ENCODE data around the gene PARP1. TPM values are rescaled to one million over a fixed set of nuclear protein-coding genes. Genes with fewer than 3 reads are reported as not detected.
A peak's percentile ranks its signal among the peaks of the same experiment; 100 is the strongest.

PARP1 gene
- total RNA-seq, 1 donor: 51.0 TPM

GRCh38 chr1:226384717-226385116 is 23.2 kb downstream of the PARP1 start:
- peaks cover 68% of the 10 kb centered on the region for H3K36me3 ChIP-seq (ENCODE audit: insufficient read depth, low read length)
- DNase-seq (ENCODE audit: insufficient read length, low spot score, missing footprints): no peak
- H2AFZ ChIP-seq (ENCODE audit: low read length): no peak overlapping the region

DNA sequence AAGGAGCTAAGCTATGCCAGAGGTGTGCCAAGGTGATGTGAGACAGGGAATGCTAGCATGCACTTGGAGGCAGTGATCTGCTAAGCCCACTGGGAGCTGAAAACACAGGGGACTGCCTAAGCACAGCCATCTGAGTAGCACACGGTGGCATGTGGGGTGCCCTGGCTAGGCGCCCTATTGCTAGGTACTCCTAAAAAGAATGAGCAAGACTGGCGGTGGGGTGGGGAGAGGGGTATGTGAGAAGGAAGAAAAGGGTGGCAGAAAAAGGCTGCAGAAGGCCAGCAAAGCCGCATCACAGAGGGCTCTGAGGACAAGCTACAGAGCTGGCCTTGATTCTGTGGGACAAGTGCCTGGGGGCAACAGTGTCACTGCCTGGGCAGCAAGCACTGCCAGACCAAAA is 23.9 kb downstream of the PARP1 start:
- Histone ChIP-seq H3K27me3 (ENCODE audit: insufficient read depth, low read length) (no peaks in the 10 kb centered on the region), H3K9me3 (ENCODE audit: low read depth, low read length) (no peaks in the 10 kb centered on the region), H3K27ac (ENCODE audit: low read depth, low read length) (no peak overlapping the region), H3K4me2 (ENCODE audit: insufficient read depth, low read length) (no peak overlapping the region), H3K4me1 (ENCODE audit: insufficient read depth, low read length) (no peaks in the 10 kb centered on the region), H4K20me1 (ENCODE audit: insufficient read depth, low read length) (no peaks in the 10 kb centered on the region), H3K79me2 (ENCODE audit: insufficient read depth, low read length) (no peaks in the 10 kb centered on the region), H2AFZ (ENCODE audit: low read length) (no peak overlapping the region), H3K4me3 (ENCODE audit: insufficient read depth, low read length) (no peak overlapping the region), H3K36me3 (ENCODE audit: insufficient read depth, low read length) (peaks cover 72% of the 10 kb centered on the region)
- TF ChIP-seq, protein P1, sequence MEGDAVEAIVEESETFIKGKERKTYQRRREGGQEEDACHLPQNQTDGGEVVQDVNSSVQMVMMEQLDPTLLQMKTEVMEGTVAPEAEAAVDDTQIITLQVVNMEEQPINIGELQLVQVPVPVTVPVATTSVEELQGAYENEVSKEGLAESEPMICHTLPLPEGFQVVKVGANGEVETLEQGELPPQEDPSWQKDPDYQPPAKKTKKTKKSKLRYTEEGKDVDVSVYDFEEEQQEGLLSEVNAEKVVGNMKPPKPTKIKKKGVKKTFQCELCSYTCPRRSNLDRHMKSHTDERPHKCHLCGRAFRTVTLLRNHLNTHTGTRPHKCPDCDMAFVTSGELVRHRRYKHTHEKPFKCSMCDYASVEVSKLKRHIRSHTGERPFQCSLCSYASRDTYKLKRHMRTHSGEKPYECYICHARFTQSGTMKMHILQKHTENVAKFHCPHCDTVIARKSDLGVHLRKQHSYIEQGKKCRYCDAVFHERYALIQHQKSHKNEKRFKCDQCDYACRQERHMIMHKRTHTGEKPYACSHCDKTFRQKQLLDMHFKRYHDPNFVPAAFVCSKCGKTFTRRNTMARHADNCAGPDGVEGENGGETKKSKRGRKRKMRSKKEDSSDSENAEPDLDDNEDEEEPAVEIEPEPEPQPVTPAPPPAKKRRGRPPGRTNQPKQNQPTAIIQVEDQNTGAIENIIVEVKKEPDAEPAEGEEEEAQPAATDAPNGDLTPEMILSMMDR (IDR thresholded peaks at IDR 0.05; ENCODE audit: extremely low read depth, low read depth, low read length): no peak
- DNase-seq (ENCODE audit: insufficient read length, low spot score, missing footprints): peak; percentile 58

More at GRCh38 chr1:226384717-226385116, 23.2 kb downstream of the PARP1 start:
- Histone ChIP-seq H3K9me3 (ENCODE audit: low read depth, low read length) (no peaks in the 10 kb centered on the region), H3K4me1 (ENCODE audit: insufficient read depth, low read length) (no peaks in the 10 kb centered on the region), H3K27ac (ENCODE audit: low read depth, low read length) (no peak overlapping the region), H4K20me1 (ENCODE audit: insufficient read depth, low read length) (no peaks in the 10 kb centered on the region), H3K4me3 (ENCODE audit: insufficient read depth, low read length) (no peak overlapping the region), H3K27me3 (ENCODE audit: insufficient read depth, low read length) (no peaks in the 10 kb centered on the region), H3K79me2 (ENCODE audit: insufficient read depth, low read length) (no peaks in the 10 kb centered on the region), H3K4me2 (ENCODE audit: insufficient read depth, low read length) (no peak overlapping the region)
- TF ChIP-seq, protein P1 (IDR thresholded peaks at IDR 0.05; ENCODE audit: extremely low read depth, low read depth, low read length): no peak

- peaks cover 77% of the 10 kb centered on the region for H3K36me3 ChIP-seq (ENCODE audit: insufficient read depth, low read length)
- TF ChIP-seq, protein P1 (IDR thresholded peaks at IDR 0.05; ENCODE audit: extremely low read depth, low read depth, low read length): no peak
Measured at GRCh38 chr1:226382030-226382429, 25.9 kb downstream of the PARP1 start.

DNA sequence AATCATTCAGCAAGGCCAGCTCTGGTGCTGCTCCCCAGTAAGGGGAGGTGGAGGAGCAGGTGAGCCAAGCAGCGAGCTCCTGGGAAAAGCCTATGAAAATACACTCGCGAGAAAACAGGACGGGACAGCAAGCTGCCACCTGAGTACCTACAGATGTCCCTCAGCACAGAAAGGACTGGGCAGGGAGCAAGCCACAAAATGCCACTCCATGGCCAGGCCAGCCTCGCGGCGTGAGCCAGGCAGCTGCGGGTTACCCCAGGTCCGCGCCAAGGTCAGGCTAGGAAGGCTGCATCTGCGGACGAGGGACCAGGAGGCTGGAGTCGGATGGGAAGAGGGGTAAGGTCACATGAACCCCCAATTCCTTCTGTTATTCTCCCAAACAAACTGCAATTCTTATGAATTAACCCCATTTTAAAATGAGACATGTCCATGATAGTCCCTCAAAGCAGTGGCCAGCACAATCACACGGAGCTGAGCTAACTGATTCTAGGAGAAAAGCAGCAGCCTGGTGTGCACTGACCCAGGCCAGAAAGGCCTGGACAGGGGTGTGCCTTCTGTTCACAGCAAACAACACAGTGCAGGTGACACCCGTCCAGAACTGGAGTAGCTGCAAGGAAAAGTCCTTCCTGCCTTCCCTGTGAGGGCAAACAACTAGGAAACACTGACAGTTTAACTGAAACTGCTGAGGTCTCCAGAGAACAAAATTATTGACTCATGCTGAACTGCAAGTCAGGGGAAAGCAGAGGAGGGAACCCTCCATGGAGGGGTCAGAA is 26.5 kb downstream of the PARP1 start:
- Histone ChIP-seq H3K79me2 (ENCODE audit: insufficient read depth, low read length) (no peaks in the 10 kb centered on the region), H3K27me3 (ENCODE audit: insufficient read depth, low read length) (no peaks in the 10 kb centered on the region), H4K20me1 (ENCODE audit: insufficient read depth, low read length) (no peaks in the 10 kb centered on the region), H3K4me1 (ENCODE audit: insufficient read depth, low read length) (no peaks in the 10 kb centered on the region), H3K27ac (ENCODE audit: low read depth, low read length) (no peak overlapping the region), H3K36me3 (ENCODE audit: insufficient read depth, low read length) (peaks cover 84% of the 10 kb centered on the region), H3K4me2 (ENCODE audit: insufficient read depth, low read length) (no peak overlapping the region), H3K4me3 (ENCODE audit: insufficient read depth, low read length) (no peak overlapping the region), H3K9me3 (ENCODE audit: low read depth, low read length) (no peaks in the 10 kb centered on the region), H2AFZ (ENCODE audit: low read length) (no peak overlapping the region)
- DNase-seq (ENCODE audit: insufficient read length, low spot score, missing footprints): peak; percentile 49
- TF ChIP-seq, protein P1 (IDR thresholded peaks at IDR 0.05; ENCODE audit: extremely low read depth, low read depth, low read length): no peak

More at GRCh38 chr1:226382030-226382429, 25.9 kb downstream of the PARP1 start:
- no peak for DNase-seq (ENCODE audit: insufficient read length, low spot score, missing footprints)
- Histone ChIP-seq H3K79me2 (ENCODE audit: insufficient read depth, low read length) (no peaks in the 10 kb centered on the region), H3K27ac (ENCODE audit: low read depth, low read length) (no peak overlapping the region), H3K4me1 (ENCODE audit: insufficient read depth, low read length) (no peaks in the 10 kb centered on the region), H3K4me3 (ENCODE audit: insufficient read depth, low read length) (no peak overlapping the region), H4K20me1 (ENCODE audit: insufficient read depth, low read length) (no peaks in the 10 kb centered on the region), H3K9me3 (ENCODE audit: low read depth, low read length) (no peaks in the 10 kb centered on the region), H3K4me2 (ENCODE audit: insufficient read depth, low read length) (no peak overlapping the region), H2AFZ (ENCODE audit: low read length) (no peak overlapping the region), H3K27me3 (ENCODE audit: insufficient read depth, low read length) (no peaks in the 10 kb centered on the region)
